Adipose tissue (tissue), 3 donors: ENCODE data around the gene ZNF638. TPM values are rescaled to one million over a fixed set of nuclear protein-coding genes. Genes with fewer than 3 reads are reported as not detected.

Experiments
- H3K27ac ChIP-seq: one replicate; pipeline ENCODE4 v1.5.1; 2013; ENCODE audit warnings: low read depth, low read length
- WGBS, 3 donors: extraction: QIAGEN DNeasy Blood & Tissue Kit; methylation state at CpG; one replicate each; pipeline ENCODE4 v1.1.7; 2013; 5-methylcytosine and 5-hydroxymethylcytosine counted together
- polyA plus RNA-seq, 3 donors: library from polyadenylated mRNA; stranded (reverse); fragments of 200-250 nt; gene quantifications; one replicate each; pipeline ENCODE4 v1.2.3, GENCODE V29; 2013
- donor health status: healthy with polysubstance abuse.
- donor health status: Bipolar disorder and iron deficiency.
- donor health status: healthy.

The ZNF638 gene
- polyA plus RNA-seq, 3 donors = 30.7 to 118 (median 38.9) TPM

GRCh38 chr2:71446505-71446904, 114.9 kb downstream of the ZNF638 start:
- WGBS, 3 donors = 96 to 100% (median 97%) methylated on average over 1 of the region's 1 CpG
- no peak overlapping the region for H3K27ac ChIP-seq

GRCh38 chr2:71449343-71449742, 117.8 kb downstream of the ZNF638 start:
- H3K27ac ChIP-seq = no peak overlapping the region
- WGBS, 3 donors = 59 to 62% (median 62%) methylated on average over 3 of the region's 3 CpGs

DNA sequence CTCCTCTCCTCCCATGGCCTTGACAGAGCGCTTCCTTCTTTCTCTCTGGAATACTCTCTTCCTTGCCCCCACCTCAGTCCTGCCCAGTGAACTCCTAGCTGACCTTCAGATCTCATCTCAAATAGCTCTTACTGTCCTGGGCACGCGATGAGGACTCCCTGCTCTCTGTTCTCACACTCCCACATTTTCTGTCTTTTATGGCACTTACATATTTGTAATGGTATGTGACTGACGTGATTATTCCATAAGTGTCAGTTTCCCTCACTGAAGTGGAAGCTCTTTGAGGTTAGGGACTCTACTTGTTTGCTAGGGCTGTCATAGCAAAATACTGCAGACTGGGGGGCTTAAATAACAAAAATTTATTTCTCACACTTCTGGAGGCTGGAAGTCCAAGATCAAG, 120.1 kb downstream of the ZNF638 start:
- WGBS, 3 donors = 75 to 88% (median 83%) methylated on average over 4 of the region's 4 CpGs
- no peak overlapping the region for H3K27ac ChIP-seq

DNA sequence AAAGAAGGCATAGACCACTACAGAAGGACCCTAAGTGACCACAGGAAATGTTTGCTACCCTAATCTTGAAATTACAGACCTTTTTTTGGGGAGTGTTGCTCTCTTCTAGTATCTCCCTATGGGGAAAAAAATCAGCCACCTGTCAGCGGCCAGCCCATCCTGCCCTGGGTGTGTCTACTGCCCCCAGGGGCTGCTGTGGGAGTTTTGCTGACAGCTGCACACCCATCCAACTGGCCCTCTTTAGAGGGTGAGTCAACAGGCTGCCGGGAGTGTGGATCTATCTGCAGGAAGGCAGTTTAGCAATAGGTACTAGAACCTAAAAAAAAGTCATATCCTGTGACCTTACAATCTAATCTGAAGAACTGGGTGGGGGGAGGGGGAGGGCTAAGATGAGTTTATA, 121.0 kb downstream of the ZNF638 start:
- no peak overlapping the region for H3K27ac ChIP-seq
- 12 to 26% (median 20%) methylated on average over 2 of the region's 2 CpGs for WGBS, 3 donors

DNA sequence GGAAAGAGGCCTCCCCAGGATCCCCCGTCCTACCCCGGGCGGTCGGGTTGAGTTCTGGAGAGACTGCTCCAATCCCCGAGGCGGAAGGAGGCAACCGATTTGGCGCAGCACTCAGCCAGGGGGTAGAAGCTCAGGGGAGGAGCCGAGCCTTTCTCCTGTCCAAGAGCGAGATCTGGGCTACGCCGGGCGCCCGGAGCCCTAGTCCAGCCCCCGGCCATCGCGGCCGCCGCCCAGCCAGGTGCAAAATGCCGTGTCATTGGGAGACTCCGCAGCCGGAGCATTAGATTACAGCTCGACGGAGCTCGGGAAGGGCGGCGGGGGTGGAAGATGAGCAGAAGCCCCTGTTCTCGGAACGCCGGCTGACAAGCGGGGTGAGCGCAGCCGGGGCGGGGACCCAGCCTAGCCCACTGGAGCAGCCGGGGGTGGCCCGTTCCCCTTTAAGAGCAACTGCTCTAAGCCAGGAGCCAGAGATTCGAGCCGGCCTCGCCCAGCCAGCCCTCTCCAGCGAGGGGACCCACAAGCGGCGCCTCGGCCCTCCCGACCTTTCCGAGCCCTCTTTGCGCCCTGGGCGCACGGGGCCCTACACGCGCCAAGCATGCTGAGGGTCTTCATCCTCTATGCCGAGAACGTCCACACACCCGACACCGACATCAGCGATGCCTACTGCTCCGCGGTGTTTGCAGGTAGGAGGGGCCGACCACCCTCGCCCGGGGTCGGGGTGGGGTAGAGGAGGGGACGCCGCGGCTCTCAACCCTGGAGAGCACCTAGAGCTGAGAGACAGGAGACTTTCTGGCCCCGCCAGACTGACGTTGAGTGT, 122.0 kb downstream of the ZNF638 start, which contains the start of gene DYSF:
Gene DYSF (plus strand): TSS at position 158 of the 817 bp plus-strand sequence.
- H3K27ac ChIP-seq = no peak within 1 kb of the TSS
- WGBS, 3 donors = 1 to 2% (median 2%) methylated on average over 65 to 66 of the region's 66 CpGs

- no peak overlapping the region for H3K27ac ChIP-seq
- 41 to 44% (median 41%) methylated on average over 17 of the region's 17 CpGs for WGBS, 3 donors
Measured at GRCh38 chr2:71454221-71455010, 122.8 kb downstream of the ZNF638 start.

DNA sequence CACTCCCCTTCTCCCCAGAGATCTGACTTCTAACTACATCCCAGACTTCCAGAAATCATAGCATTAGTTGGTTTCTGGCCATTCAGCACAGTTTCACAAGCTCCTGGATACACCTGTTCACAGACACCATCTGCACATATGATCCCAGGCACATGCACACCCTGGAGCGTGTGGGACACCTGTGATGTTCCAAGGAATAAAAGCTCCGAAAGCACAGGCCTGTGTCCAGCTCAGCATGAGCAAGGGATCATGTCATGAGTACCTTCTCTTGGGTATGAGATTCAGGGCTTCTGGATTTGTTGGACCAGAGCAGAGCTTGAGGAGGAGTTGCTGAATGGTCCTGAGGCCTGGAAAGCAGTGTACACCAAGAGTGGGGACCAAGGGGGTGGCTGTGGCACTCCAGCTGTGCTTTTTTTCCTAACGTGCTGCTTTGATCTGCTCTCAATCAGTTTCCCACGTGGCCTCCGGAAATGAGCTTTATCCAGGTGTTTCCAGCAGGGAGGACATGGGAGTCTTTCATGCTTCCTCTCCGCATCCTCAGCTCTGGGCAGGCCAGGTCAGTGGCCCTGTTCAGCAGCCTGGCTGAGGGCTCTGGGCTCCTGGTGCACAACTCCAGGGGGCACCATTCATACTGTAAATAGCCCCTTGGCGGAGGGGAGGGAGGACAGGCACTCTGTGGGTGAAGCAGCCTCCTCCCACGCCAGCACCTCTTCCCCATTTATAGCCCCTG, 123.6 kb downstream of the ZNF638 start:
- 57 to 73% (median 68%) methylated on average over 8 of the region's 8 CpGs for WGBS, 3 donors
- H3K27ac ChIP-seq = no peak overlapping the region

DNA sequence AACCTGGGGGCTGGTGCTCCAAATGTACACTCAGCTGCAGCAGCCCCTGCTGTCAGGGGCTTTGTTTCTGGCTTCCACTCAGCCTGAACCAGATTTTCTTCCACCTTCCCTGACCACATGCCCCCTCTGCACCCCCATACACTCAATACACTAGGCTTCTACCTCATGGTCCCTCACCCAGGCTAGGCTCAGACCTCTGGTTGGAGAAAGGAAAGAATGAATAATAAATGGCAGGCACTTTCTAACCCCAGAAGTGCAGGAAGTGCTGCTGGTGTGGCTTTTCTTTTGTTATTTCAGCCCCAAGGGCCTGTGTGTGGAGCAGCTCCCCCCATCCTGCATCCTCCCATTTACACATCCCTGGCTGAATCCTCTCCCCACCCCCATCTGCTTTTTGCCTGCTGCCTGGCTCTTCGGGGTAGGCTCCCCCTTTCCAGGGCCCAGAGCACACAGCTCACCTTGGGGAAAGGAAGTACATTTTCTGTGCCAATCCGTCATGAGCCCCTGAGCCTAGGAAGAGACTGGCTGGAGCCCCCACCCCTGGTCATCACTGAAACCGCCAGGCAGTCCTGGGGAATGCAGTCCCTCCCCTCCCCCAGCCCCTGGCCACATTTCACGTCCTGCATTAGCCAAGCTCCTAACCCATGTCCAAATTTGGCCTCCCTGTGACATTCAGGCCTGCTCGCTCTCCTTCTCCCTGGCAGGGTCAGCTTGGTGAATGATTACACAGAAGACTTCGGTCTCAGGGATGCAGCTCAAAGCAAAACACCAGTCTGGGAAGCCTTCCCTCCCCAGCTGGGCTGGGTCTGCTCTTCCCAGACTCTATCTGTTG, 124.4 kb downstream of the ZNF638 start:
- WGBS, 3 donors = 47 to 49% (median 48%) methylated on average over 6 of the region's 6 CpGs
- H3K27ac ChIP-seq = no peak overlapping the region

- no peak overlapping the region for H3K27ac ChIP-seq
- 68 to 90% (median 83%) methylated on average over 1 of the region's 1 CpG for WGBS, 3 donors
Measured at GRCh38 chr2:71456617-71457016, 125.0 kb downstream of the ZNF638 start.

GRCh38 chr2:71457123-71457915, 125.7 kb downstream of the ZNF638 start:
- H3K27ac ChIP-seq = no peak overlapping the region
- 87 to 94% (median 94%) methylated on average over 9 of the region's 9 CpGs for WGBS, 3 donors

DNA sequence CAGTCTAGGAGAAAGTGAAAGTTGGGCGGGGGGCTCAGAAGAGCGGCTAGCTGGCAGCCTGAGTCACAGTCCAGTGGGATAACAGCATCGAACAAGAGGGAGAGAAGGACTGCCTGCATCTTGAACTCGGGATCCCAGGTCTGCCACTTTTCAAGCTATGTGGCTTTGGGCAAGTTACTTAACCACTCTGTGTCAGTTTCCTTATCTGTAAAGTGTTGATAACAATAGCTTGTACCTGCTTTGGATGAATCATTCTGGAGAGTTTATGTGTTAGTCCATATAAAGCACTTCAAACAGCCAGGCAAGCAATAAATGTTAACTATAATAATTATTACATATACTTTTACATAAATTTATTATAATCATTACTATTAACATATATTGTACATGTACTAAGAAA, 126.3 kb downstream of the ZNF638 start:
- WGBS, 3 donors = 77 to 94% (median 92%) methylated on average over 4 of the region's 4 CpGs
- no peak overlapping the region for H3K27ac ChIP-seq

GRCh38 chr2:71458413-71459083, 127.0 kb downstream of the ZNF638 start:
- H3K27ac ChIP-seq = no peak overlapping the region
- 76 to 85% (median 79%) methylated on average over 7 of the region's 7 CpGs for WGBS, 3 donors

DNA sequence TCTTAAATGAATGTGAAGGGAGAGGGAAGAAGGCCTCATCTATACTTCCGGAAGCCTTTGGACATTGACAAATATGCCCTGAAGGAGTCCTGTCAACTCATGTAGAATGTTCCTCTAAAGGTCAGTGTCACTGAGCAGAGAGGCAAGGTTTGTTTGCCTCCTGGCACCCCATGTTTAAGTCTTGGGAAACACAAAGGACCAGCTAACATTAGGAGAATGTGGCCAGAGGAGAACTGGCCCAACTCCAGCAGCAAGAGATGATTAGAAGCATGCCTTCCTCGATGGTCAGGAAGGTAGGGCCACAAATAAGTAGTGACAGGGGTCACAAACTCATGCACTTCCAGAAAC, 127.5 kb downstream of the ZNF638 start:
- WGBS, 3 donors = 65 to 70% (median 67%) methylated on average over 2 of the region's 2 CpGs
- no peak overlapping the region for H3K27ac ChIP-seq

GRCh38 chr2:71460056-71460455, 128.5 kb downstream of the ZNF638 start:
- WGBS, 3 donors = 76 to 94% (median 81%) methylated on average over 6 of the region's 6 CpGs
- H3K27ac ChIP-seq = no peak overlapping the region

- no peak overlapping the region for H3K27ac ChIP-seq
- WGBS, 3 donors = 54 to 64% (median 56%) methylated on average over 9 of the region's 9 CpGs
Measured at GRCh38 chr2:71460595-71461303, 129.2 kb downstream of the ZNF638 start.

DNA sequence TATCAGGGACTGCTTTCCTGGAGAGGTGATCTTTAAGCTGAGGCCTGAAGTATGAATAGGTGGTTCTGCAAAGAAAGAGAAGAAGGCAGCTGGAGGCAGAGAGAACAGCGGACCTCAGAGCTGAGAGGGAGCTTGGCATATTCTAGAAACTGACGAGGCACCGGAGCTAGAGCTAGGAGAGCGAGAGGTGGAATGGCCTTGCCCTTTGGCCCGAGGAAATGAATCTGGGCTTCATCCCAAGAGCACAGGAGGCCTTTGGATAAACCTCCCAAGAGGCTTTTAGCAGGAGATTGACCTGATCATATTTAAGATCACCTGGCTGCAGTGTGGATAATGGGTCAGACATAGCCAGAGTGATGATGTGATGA, 129.7 kb downstream of the ZNF638 start:
- 42 to 78% (median 54%) methylated on average over 5 of the region's 5 CpGs for WGBS, 3 donors
- H3K27ac ChIP-seq = no peak overlapping the region
